IPS-18c (cell line): ENCODE results near the gene PSAPL1.

ENCODE experiments used
- H3K4me3 ChIP-seq: 2 replicates; pipeline ENCODE4 v1.7.0; 2013; ENCODE audit warnings: low read depth, mild to moderate bottlenecking, low read length, moderate library complexity; ENCODE audit not compliant: insufficient read depth
- H3K9me3 ChIP-seq: one replicate; pipeline ENCODE4 v1.6.1; 2013; ENCODE audit warnings: mild to moderate bottlenecking, low read length, moderate library complexity; ENCODE audit not compliant: control insufficient read depth, insufficient read depth

Gene PSAPL1

DNA sequence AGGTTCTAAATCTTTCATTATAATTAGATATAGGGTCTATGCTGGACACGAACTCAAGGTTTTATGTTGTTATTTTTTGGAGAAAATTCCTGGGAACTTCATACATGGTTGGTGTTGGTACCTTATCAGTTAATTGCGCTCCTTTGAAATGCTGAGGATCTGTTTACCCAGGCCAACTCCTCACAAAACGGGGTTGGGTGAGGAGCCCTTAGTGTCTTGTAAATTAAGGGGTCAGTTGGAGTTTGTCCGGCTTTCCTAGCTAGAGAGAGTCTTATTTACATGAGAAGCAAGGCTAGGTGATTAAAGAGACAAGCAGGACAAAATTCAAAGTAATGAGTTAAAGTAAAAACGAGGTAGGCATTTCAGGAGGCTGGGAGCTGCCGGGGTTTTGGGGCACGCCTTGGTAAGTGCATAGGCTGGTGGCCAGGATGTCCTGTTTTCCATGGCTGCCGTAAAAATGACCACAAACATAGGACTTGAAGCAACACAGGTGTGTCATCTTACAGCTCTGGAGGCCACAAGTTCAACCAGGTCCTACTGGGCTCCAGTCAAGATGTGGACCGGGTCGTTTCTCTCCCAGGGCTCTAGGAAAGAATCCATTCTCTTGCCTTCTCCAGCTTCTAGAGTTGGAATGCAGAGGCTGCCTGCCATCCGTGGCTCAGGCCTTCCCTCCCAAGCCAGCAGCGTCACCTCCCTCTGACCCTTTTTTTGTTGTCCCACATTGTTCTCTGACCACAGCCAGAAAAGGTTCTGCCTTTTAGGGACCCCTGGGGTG is 19.8 kb downstream of the PSAPL1 start:
- H3K9me3 ChIP-seq, result peaks cover 4% of the 10 kb centered on the region
- H3K4me3 ChIP-seq, result no peak overlapping the region

DNA sequence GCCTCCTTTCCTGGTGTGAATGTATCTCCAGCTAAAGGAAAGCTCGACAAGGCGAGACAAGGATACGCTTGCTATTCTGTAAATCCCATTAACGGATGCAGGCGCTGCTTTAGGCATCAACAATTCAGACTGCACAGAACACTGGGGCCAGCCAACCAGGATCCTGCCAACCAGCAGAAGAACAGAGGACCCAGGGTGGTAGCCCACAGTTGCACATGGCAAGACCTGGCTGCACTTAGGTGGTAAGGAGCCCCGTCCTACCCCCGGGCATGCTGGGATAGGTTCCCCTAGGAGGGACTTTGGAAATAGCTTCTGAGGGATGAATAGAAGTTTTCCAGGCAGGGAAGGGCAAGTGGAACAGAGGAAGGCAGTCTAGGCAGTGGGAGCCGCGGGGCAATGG is 20.7 kb downstream of the PSAPL1 start:
- H3K9me3 ChIP-seq, result peaks cover 4% of the 10 kb centered on the region
- no peak overlapping the region for H3K4me3 ChIP-seq

DNA sequence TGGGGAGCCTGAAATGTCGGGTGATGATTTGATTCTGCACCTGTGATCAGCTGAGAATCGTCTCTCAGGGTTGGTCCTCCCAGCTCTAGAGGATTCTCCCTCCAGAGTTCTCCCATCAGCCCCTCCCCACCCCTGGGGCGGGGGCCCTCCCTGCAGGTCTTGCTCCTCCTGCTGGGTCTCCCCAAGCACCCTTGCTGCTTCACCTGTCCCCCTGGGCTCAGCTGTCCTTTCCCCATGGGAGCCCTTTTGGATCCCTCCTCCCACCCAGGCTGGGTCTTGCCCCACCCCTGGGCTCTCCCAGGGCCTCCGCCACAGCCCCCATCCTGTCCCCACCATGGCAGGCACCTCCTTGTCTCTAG is 22.2 kb downstream of the PSAPL1 start:
- no peak overlapping the region for H3K4me3 ChIP-seq
- no peaks in the 10 kb centered on the region for H3K9me3 ChIP-seq

GRCh38 chr4:7411896-7412553 is 22.7 kb downstream of the PSAPL1 start:
- H3K4me3 ChIP-seq, result no peak overlapping the region
- H3K9me3 ChIP-seq, result no peaks in the 10 kb centered on the region

DNA sequence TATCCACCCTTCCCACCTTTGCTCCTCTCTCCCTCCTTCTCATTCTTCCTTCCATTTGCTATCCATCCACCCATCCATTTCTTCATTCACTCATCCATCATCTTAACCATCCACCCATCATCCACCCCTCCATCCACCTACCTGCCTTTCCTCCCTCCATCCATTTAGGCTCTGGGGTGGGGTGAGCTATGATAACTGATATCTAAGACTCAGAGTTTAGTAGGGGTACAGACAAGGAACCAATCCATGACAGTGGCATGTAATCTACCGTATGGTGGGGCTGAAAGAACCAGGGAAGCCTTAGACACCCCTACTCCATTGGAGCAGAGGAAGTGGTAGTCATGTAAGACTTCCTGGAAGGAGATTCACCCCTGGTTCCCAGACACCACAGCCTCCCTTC is 23.2 kb downstream of the PSAPL1 start:
- H3K9me3 ChIP-seq, result no peaks in the 10 kb centered on the region
- H3K4me3 ChIP-seq, result no peak overlapping the region

GRCh38 chr4:7410446-7410845 is 24.3 kb downstream of the PSAPL1 start:
- Histone ChIP-seq H3K4me3 (no peak overlapping the region), H3K9me3 (no peaks in the 10 kb centered on the region)

- H3K4me3 ChIP-seq, result no peak overlapping the region
- no peaks in the 10 kb centered on the region for H3K9me3 ChIP-seq
These were observed 26.6 kb downstream of the PSAPL1 start for GRCh38 chr4:7408166-7408565.

GRCh38 chr4:7403001-7403400 is 31.7 kb downstream of the PSAPL1 start:
- Histone ChIP-seq H3K4me3 (no peak overlapping the region), H3K9me3 (no peaks in the 10 kb centered on the region)

GRCh38 chr4:7402526-7402925 is 32.2 kb downstream of the PSAPL1 start:
- Histone ChIP-seq H3K4me3 (no peak overlapping the region), H3K9me3 (no peaks in the 10 kb centered on the region)

DNA sequence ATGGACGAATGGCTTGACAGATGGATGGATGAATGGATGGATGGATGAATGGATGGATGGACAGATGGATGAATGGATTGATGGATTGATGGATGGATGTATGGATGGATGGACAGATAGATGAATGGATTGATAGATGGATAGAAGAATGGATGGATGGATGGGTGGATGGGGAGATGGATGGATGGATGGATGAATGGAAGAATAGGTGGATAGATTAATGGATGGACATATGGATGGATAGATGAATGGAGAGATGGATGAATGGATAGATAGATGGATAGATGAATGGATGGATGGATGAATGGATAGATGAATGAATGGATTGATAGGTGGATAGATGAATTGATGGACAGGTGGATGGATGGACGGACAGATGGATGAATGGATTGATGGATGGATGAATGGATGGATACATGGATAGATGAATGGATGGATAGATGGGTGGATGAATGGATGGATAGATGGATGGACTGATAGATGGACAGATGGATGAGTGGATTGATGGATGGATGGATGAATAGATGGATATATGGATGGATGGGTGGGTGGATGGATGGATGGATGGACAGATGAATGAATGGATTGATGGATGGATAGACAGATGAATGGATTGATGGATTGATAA is 33.9 kb downstream of the PSAPL1 start:
- Histone ChIP-seq H3K9me3 (no peaks in the 10 kb centered on the region), H3K4me3 (no peak overlapping the region)

GRCh38 chr4:7399440-7400234 is 35.1 kb downstream of the PSAPL1 start:
- H3K4me3 ChIP-seq, result no peak overlapping the region
- H3K9me3 ChIP-seq, result no peaks in the 10 kb centered on the region

- H3K4me3 ChIP-seq, result no peak overlapping the region
- no peaks in the 10 kb centered on the region for H3K9me3 ChIP-seq
These were observed 35.8 kb downstream of the PSAPL1 start for GRCh38 chr4:7398788-7399439.

DNA sequence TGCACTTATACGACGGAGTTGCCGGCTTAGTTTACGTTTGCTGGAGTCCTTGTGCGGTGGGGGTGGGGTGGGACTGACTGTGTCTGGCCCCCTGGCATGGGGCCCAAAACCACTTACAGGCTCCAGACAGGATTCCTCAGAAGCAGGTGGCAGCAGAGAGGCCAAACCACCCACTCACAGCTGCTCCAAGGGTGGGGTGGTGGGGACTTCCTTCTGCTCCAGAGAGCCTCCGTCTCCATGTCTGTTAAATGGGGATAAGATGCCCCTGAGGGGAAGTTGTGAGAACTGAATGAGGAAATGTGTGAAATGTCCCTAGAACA is 36.7 kb downstream of the PSAPL1 start:
- Histone ChIP-seq H3K9me3 (no peaks in the 10 kb centered on the region), H3K4me3 (no peak overlapping the region)

DNA sequence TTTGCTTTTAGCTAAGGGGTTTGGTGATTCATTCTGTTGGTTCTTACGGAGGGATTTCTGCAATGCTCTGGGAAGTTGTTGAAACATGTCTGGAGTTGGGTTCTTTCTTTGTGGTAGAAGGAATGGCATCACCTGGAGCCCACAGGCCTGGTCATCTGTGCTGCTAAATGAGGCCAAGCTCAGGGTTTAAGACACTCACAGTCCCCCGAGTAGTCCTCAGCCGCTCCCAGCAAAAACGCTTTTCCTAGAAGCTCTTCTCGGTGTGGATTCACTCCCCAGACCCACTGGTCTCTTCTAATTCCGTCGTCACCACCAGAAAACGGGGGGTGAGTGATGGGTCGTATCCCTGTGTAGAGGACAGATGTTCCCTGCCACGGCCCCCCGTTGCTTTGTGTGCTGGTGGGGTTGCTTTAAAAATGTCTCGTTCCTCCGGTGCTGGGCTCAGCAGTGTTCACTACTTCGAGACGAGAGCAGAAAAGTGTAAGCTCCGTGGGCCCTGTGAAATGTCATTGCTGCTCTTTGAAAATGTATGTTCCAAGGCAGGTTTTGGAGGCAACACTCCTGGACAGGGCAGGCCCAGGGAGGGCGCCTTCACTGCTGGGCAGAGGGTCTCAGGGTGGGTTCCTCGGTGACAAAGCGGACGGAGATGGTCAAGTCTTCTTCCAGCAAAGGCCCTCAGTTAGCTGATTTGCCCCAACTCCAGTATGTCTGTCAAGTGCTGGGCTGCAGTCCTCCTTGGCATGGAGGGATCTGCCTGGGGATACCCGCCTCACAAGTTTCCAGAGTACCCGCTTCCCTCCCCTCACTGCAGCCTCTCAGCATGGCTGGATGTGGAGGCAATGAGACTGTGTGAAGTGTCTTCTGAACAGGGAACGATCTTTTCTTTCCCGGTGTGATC is 37.3 kb downstream of the PSAPL1 start:
- Histone ChIP-seq H3K9me3 (no peaks in the 10 kb centered on the region), H3K4me3 (no peak overlapping the region)

DNA sequence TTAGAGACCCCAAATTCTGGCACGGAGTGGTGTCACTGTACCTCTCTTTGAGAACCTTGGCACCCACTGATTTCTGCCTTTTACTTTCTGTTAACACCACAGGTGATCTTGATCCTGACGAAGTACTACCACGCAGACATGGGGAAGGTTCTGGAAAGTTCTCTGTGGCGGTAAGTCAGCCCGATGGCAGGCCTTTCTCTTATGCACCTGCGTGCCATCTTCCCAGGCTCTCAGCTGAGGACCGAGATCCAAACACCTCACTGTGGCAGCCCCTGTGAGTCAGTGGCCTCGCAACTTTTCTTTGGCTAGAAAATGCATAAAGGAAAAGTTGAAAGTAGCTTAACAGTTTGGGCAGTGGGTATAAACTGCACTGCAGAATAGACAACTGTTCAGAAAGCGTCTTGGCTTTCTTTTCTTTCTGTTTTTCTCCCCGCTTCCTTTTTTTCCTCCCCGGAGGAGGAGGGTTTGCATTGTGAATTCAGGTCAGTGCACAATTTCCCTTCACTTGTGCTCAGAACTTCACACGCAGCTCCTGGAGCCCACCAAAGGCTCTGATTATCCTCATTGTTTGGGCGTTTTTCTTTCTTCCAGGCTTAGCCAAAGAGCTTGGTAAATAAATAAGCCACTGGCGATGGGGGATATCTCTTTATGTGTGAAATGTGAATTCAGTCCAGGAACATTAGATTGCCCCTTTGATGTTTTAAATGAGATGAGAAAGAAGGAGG is 38.4 kb downstream of the PSAPL1 start:
- Histone ChIP-seq H3K9me3 (no peaks in the 10 kb centered on the region), H3K4me3 (no peak overlapping the region)

GRCh38 chr4:7395645-7396044 is 39.1 kb downstream of the PSAPL1 start:
- Histone ChIP-seq H3K4me3 (no peak overlapping the region), H3K9me3 (no peaks in the 10 kb centered on the region)
